ENCODE results near the gene CTXN1.

Gene CTXN1

DNA sequence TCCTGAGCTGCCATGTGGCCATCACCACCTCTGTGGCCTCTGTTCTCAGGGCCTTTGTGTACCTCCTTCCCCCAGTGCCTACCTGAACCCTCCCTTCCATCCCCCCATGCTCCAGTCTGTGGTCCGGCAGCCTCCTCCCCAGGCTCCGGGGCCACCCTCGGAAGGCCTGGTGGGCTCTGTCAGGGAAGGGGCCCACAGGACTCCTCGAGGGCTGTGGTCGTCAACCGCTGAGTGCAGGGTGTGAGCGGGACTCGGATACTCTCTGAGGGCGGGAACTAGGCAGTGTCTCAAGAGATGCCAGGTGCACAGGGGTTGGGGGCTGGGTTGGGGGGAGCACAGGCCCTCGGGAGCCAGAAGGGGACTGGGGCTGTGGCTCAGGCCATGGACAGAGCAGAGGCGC, 18.4 kb downstream of the CTXN1 start:
- H3K27ac ChIP-seq (ENCODE audit: extremely low read depth, low read depth, low read length): no peak overlapping the region
- ChIA-PET CTCF (interaction anchor here (1.0 to 1.7 kb wide), 2 partner anchors 10 to 38 kb away, joined by 3 to 6 read pairs; no protein-coding TSS in a partner anchor), POLR2A (interaction anchor here (0.7 to 2.7 kb wide), 3 partner anchors 8 to 36 kb away, joined by 3 to 16 read pairs (median 4); partner anchors contain the start of gene SNAPC2)
- TF ChIP-seq ZNF121 (tag by site-specific recombination; IDR thresholded peaks at IDR 0.05): 0 out of 2 replicates have a peak, but pooled peaks have one; percentile 76
- TF ChIP-seq, protein P1, sequence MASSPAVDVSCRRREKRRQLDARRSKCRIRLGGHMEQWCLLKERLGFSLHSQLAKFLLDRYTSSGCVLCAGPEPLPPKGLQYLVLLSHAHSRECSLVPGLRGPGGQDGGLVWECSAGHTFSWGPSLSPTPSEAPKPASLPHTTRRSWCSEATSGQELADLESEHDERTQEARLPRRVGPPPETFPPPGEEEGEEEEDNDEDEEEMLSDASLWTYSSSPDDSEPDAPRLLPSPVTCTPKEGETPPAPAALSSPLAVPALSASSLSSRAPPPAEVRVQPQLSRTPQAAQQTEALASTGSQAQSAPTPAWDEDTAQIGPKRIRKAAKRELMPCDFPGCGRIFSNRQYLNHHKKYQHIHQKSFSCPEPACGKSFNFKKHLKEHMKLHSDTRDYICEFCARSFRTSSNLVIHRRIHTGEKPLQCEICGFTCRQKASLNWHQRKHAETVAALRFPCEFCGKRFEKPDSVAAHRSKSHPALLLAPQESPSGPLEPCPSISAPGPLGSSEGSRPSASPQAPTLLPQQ (tag by site-specific recombination; IDR thresholded peaks at IDR 0.05): no peak
- TF ChIP-seq, protein P2, sequence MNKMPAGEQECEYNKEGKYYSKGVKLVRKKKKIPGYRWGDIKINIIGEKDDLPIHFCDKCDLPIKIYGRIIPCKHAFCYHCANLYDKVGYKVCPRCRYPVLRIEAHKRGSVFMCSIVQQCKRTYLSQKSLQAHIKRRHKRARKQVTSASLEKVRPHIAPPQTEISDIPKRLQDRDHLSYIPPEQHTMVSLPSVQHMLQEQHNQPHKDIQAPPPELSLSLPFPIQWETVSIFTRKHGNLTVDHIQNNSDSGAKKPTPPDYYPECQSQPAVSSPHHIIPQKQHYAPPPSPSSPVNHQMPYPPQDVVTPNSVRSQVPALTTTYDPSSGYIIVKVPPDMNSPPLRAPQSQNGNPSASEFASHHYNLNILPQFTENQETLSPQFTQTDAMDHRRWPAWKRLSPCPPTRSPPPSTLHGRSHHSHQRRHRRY (tag by site-specific recombination; IDR thresholded peaks at IDR 0.05): no peak
- no peak for TF ChIP-seq GLI2 (tag by site-specific recombination; IDR thresholded peaks at IDR 0.05; ENCODE audit: borderline replicate concordance, low read depth)
- no peak for TF ChIP-seq ZNF223 (tag by site-specific recombination; IDR thresholded peaks at IDR 0.05)
- no peak for TF ChIP-seq ZNF677 (tag by site-specific recombination; IDR thresholded peaks at IDR 0.05)
- peaks cover 0 to 42% of the 10 kb centered on the region in 2 experiments; a peak in 1 of 3 replicates for H3K36me3 ChIP-seq (ENCODE audit: control insufficient read depth in 2 of 2, insufficient read depth in 1 of 2, low read length in 2 of 2)
- H3K9me3 ChIP-seq (ENCODE audit: control insufficient read depth, insufficient read depth, low read depth, low read length): no peaks in the 10 kb centered on the region
- peaks cover 5% of the 10 kb centered on the region; the same call in 1 of the 2 replicates for H3K4me1 ChIP-seq (ENCODE audit: control insufficient read depth, insufficient read depth, low read length)
- H3K4me3 ChIP-seq (ENCODE audit: low read depth, low read length): no peak overlapping the region

DNA sequence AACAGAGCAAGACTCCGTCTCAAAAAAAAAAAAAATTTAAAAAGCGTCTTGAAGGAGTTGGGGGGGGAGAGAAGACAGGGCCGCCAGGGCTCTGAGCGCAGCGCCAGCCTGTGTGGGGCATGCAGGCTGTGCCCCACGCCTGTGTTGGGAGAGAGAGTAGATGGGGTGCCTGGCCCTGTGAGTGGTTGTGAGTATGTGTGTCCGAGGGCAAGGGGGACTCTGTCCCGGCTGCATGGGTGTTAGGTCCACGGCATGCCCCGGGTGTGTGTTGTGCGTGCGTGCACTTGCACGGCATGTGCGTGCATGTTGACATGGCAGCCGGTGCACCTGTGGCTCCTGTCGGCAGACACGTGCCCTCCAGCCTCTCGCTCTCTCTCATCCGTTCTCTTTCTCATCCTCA, 18.8 kb downstream of the CTXN1 start:
- Histone ChIP-seq H3K4me1 (ENCODE audit: control insufficient read depth, insufficient read depth, low read length) (peaks cover 5% of the 10 kb centered on the region; the same call in 1 of the 2 replicates), H3K4me3 (ENCODE audit: low read depth, low read length) (no peak overlapping the region), H3K36me3 (ENCODE audit: control insufficient read depth in 2 of 2, insufficient read depth in 1 of 2, low read length in 2 of 2) (peaks cover 0 to 40% of the 10 kb centered on the region in 2 experiments; a peak in 1 of 3 replicates), H3K27ac (ENCODE audit: extremely low read depth, low read depth, low read length) (no peak overlapping the region), H3K9me3 (ENCODE audit: control insufficient read depth, insufficient read depth, low read depth, low read length) (no peaks in the 10 kb centered on the region)
- ChIA-PET CTCF (no interaction called here), POLR2A (interaction anchor here (0.7 to 2.7 kb wide), 3 partner anchors 8 to 36 kb away, joined by 3 to 16 read pairs (median 4); partner anchors contain the start of gene SNAPC2)
- TF ChIP-seq, protein P3, sequence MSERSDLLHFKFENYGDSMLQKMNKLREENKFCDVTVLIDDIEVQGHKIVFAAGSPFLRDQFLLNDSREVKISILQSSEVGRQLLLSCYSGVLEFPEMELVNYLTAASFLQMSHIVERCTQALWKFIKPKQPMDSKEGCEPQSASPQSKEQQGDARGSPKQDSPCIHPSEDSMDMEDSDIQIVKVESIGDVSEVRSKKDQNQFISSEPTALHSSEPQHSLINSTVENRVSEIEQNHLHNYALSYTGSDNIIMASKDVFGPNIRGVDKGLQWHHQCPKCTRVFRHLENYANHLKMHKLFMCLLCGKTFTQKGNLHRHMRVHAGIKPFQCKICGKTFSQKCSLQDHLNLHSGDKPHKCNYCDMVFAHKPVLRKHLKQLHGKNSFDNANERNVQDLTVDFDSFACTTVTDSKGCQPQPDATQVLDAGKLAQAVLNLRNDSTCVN (tag by site-specific recombination; optimal IDR thresholded peaks at IDR 0.05): peak; percentile 8
- no peak for TF ChIP-seq ZNF223 (tag by site-specific recombination; IDR thresholded peaks at IDR 0.05)
- TF ChIP-seq SCRT2 (tag by site-specific recombination; IDR thresholded peaks at IDR 0.05): peak; percentile 49; the same call in 1 of the 2 replicates

DNA sequence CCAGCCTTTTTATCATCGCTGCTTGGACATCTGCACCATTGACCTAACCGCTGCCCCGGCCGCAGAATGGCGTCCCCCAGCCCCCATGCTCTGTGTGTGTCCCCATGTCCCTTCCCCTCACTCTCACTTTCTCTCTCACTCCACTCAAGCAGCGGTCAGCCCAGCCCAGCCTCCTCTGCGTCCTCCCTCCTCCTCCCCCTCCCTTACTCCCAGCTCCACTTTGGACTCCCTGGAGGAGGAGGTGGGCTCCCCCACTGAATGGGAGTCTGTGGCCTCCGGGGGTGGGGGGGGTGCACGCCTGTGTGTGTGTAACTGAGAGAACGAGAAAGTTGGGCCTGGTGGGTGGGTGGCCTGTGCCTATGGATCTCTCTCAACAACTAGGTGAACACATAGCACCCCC, 20.1 kb downstream of the CTXN1 start:
- Histone ChIP-seq H3K9me3 (ENCODE audit: control insufficient read depth, insufficient read depth, low read depth, low read length) (no peaks in the 10 kb centered on the region), H3K4me1 (ENCODE audit: control insufficient read depth, insufficient read depth, low read length) (peaks cover 5% of the 10 kb centered on the region; the same call in 1 of the 2 replicates), H3K27ac (ENCODE audit: extremely low read depth, low read depth, low read length) (no peak overlapping the region), H3K4me3 (ENCODE audit: low read depth, low read length) (no peak overlapping the region), H3K36me3 (ENCODE audit: control insufficient read depth in 2 of 2, insufficient read depth in 1 of 2, low read length in 2 of 2) (peaks cover 0 to 33% of the 10 kb centered on the region in 2 experiments; a peak in 1 of 3 replicates)
- ChIA-PET CTCF (no interaction called here), POLR2A (no interaction called here)
- TF ChIP-seq SETDB1 (IDR thresholded peaks at IDR 0.05; ENCODE audit: insufficient read length, low read length) (no peak), ZFHX2 (tag by site-specific recombination; conservative IDR thresholded peaks at IDR 0.05) (peak; percentile 80), EGR2 (tag by site-specific recombination; IDR thresholded peaks at IDR 0.05; ENCODE audit: low read depth) (peak; percentile 85)

DNA sequence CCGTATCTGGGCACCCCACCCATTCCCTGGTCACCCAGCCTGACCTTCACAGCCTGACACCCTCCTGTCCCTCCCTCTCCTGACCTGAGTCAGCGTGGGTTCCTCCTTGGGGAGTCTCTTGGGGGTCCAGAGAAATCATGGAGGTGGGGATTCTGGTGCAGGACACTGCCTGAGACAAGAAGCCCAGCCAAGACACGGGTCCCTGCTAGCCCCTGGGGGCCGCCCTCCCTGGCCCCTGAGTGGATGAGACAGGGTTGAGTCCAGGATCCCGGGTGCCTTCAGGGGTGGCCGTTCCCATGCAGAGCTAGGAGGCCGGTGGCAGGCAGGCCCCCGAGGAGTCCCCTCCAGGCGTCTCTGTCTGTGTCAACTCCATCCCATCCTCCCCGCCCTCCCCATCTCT, 20.7 kb downstream of the CTXN1 start:
- TF ChIP-seq GLIS1 (tag by site-specific recombination; IDR thresholded peaks at IDR 0.05): peak; percentile 95
- no peak for TF ChIP-seq ZNF239 (tag by site-specific recombination; IDR thresholded peaks at IDR 0.05)
- TF ChIP-seq GLIS2 (tag by site-specific recombination; IDR thresholded peaks at IDR 0.05): peak; percentile 59; the same call in 1 of the 2 replicates
- TF ChIP-seq ZIC2 (tag by site-specific recombination; IDR thresholded peaks at IDR 0.05): peak; percentile 51
- Histone ChIP-seq H3K9me3 (ENCODE audit: control insufficient read depth, insufficient read depth, low read depth, low read length) (no peaks in the 10 kb centered on the region), H3K4me3 (ENCODE audit: low read depth, low read length) (peak overlapping the region; percentile 12), H3K27ac (ENCODE audit: extremely low read depth, low read depth, low read length) (no peak overlapping the region), H3K4me1 (ENCODE audit: control insufficient read depth, insufficient read depth, low read length) (peaks cover 5% of the 10 kb centered on the region; the same call in 1 of the 2 replicates), H3K36me3 (ENCODE audit: control insufficient read depth in 2 of 2, insufficient read depth in 1 of 2, low read length in 2 of 2) (peaks cover 0 to 33% of the 10 kb centered on the region in 2 experiments; a peak in 1 of 3 replicates)
- ChIA-PET CTCF (no interaction called here), POLR2A (no interaction called here)
